Endothelial cell of umbilical vein (primary cell): ENCODE data around the gene PARVA. TPM values are rescaled to one million over a fixed set of nuclear protein-coding genes. Genes with fewer than 3 reads are reported as not detected.

Source experiments
- BruUV-seq: library from RNA; stranded (reverse); fragments of 400-500 nt; replicated peaks from 2 replicates; lab custom pipeline; 2021; lab: Mats Ljungman, UMichigan
- CTCF ChIA-PET: fragments of 300-600, 350-600 bp; sonication (Branson Sonifier 250); formaldehyde crosslinking; loops from one replicate; lab custom pipeline; 2021; ENCODE audit warnings: antibody characterized with exemption, inconsistent platforms; lab: Charles Lee
- POLR2A ChIA-PET: fragments of 300-600, 350-600 bp; sonication (Branson Sonifier 250); formaldehyde crosslinking; loops from one replicate; lab custom pipeline; 2021; ENCODE audit warnings: antibody characterized with exemption, inconsistent platforms; lab: Charles Lee
- DNase-seq: peaks from one replicate; pipeline ENCODE4 v3.0.0-alpha.2; 2011; ENCODE audit warnings: low read depth, low spot score
- FAIRE-seq: peaks from 2 replicates; lab custom pipeline; 2011; peaks lifted over from hg19 to GRCh38; lab: Jason Lieb, UNC
- H2AFZ ChIP-seq: 2 replicates; pipeline ENCODE4 v1.6.0; 2012; ENCODE audit warnings: low read depth, low read length, control low read depth, inconsistent platforms
- H3K27ac ChIP-seq: 2 replicates; pipeline ENCODE4 v1.5.1; 2011; ENCODE audit warnings: low read depth, mild to moderate bottlenecking, control low read depth, low read length, moderate library complexity; ENCODE audit not compliant: insufficient read depth
- H3K27me3 ChIP-seq, 2 experiments: 2 replicates each; pipeline versions ENCODE4 v1.6.0 to v1.6.1; 2011; ENCODE audit warnings: low read length in 2 of 2, mixed read lengths in 1 of 2; ENCODE audit not compliant: control insufficient read depth in 2 of 2, insufficient read depth in 2 of 2
- H3K36me3 ChIP-seq, 2 experiments: 2 replicates in 1 of 2; 3 replicates in 1 of 2; pipeline ENCODE4 v1.5.1; 2011; ENCODE audit warnings: low read length in 2 of 2, mild to moderate bottlenecking in 1 of 2, moderate library complexity in 1 of 2; ENCODE audit not compliant: control insufficient read depth in 2 of 2, insufficient read depth in 2 of 2; ENCODE audit errors: extremely low read depth in 1 of 2
- H3K4me1 ChIP-seq: 3 replicates; pipeline ENCODE4 v1.5.1; 2011; ENCODE audit warnings: mild to moderate bottlenecking, low read length; ENCODE audit not compliant: control insufficient read depth, insufficient read depth; ENCODE audit errors: extremely low read depth
- H3K4me2 ChIP-seq: 2 replicates; pipeline ENCODE4 v1.6.1; 2011; ENCODE audit warnings: low read length, control low read depth, mixed read lengths; ENCODE audit not compliant: insufficient read depth
- H3K4me3 ChIP-seq, 3 experiments: fragments of 200-600 bp in 1 of 3; sonication (generic), shearing (Covaris generic) in 1 of 3; replicated peaks in 1 of 3; 2 replicates each; pipeline ENCODE4 v1.5.1; 2011 to 2016; ENCODE audit warnings: control low read depth in 3 of 3, low read length in 3 of 3, mild to moderate bottlenecking in 2 of 3, inconsistent platforms in 1 of 3, low read depth in 1 of 3, moderate library complexity in 1 of 3; ENCODE audit not compliant: insufficient read depth in 1 of 3
- H3K79me2 ChIP-seq: 2 replicates; pipeline ENCODE4 v1.6.0; 2012; ENCODE audit warnings: low read length, inconsistent platforms; ENCODE audit not compliant: control insufficient read depth, insufficient read depth
- H3K9ac ChIP-seq: replicated peaks from 2 replicates; pipeline ENCODE3; 2011; ENCODE audit warnings: low read length, control low read depth; ENCODE audit not compliant: insufficient read depth; ENCODE audit errors: extremely low read depth
- H3K9me1 ChIP-seq: replicated peaks from 3 replicates; pipeline ENCODE4 v1.6.0; 2011; ENCODE audit warnings: mild to moderate bottlenecking, low read length; ENCODE audit not compliant: control insufficient read depth, insufficient read depth; ENCODE audit errors: extremely low read depth
- H3K9me3 ChIP-seq: replicated peaks from 2 replicates; pipeline ENCODE4 v1.5.1; 2012; ENCODE audit warnings: low read length, inconsistent platforms; ENCODE audit not compliant: control insufficient read depth, insufficient read depth
- H4K20me1 ChIP-seq: replicated peaks from 2 replicates; pipeline ENCODE3; 2011; ENCODE audit warnings: mild to moderate bottlenecking, low read length; ENCODE audit not compliant: control insufficient read depth, insufficient read depth; ENCODE audit errors: extremely low read depth
- EZH2 ChIP-seq: IDR thresholded peaks from 2 replicates; pipeline ENCODE4 v1.6.1; 2012; ENCODE audit warnings: borderline replicate concordance, low read depth, mild to moderate bottlenecking, moderate library complexity, low read length, inconsistent platforms; ENCODE audit not compliant: severe bottlenecking
- FOS ChIP-seq: IDR thresholded peaks from 2 replicates; pipeline ENCODE4 v1.6.1; 2011; ENCODE audit warnings: mild to moderate bottlenecking, low read length, moderate library complexity, borderline replicate concordance; ENCODE audit not compliant: insufficient read depth
- GATA2 ChIP-seq: IDR thresholded peaks from 2 replicates; pipeline ENCODE4 v1.7.0; 2011; ENCODE audit warnings: low read depth, mild to moderate bottlenecking, moderate library complexity, mixed read lengths, low read length; ENCODE audit not compliant: insufficient read length, insufficient read depth
- JUN ChIP-seq: IDR thresholded peaks from 2 replicates; pipeline ENCODE4 v1.6.1; 2011; ENCODE audit warnings: borderline replicate concordance, low read depth; ENCODE audit not compliant: insufficient read length, insufficient read depth
- MYC ChIP-seq: IDR thresholded peaks from one replicate; pipeline ENCODE4 v1.6.1; 2011; ENCODE audit warnings: mild to moderate bottlenecking, low read depth, low read length
- POLR2A ChIP-seq: IDR thresholded peaks from 2 replicates; pipeline ENCODE4 v1.6.1; 2012; ENCODE audit warnings: low read depth, mild to moderate bottlenecking, control low read depth, low read length
- POLR2AphosphoS5 ChIP-seq: IDR thresholded peaks from 2 replicates; pipeline ENCODE4 v1.6.1; 2012; ENCODE audit warnings: low read depth, mild to moderate bottlenecking, control low read depth, low read length, moderate library complexity; ENCODE audit not compliant: insufficient read depth
- dilution Hi-C: fragments of 300-500 bp; cut with MboI; formaldehyde crosslinking; loops from one replicate; pipeline ENCODE4 v1.15.0; 2019; ENCODE audit warnings: low sequenced_read_pairs; ENCODE audit not compliant: extremely low pct_ligation_motif_present
- intact Hi-C: fragments of 100-400 bp; cut with micrococcal nuclease; formaldehyde crosslinking; loops from one replicate; pipeline ENCODE4 v1.10.0; 2022
- polyA plus RNA-seq, 4 experiments: library from polyadenylated mRNA; depleted of rRNA in 3 of 4; stranded (reverse) in 3 of 4; unstranded in 1 of 4; fragments of >200 nt; gene quantifications; 2 replicates each; pipeline versions ENCODE4 v1.2.1 to v1.2.3, GENCODE V29; 2011 to 2012; ENCODE audit warnings: missing spikeins in 1 of 4
- total RNA-seq: library from RNA; stranded (reverse); gene quantifications from 2 replicates; pipeline ENCODE4 v1.2.3, GENCODE V29; 2021
- TF ChIP-seq, protein P1 (sequence below), 2 donors: IDR thresholded peaks; 1 replicate in 1 of 2; 2 replicates in 1 of 2; pipeline ENCODE4 v1.5.1; 2011; ENCODE audit warnings: low read length in 2 of 2, mild to moderate bottlenecking in 2 of 2, moderate library complexity in 2 of 2, control low read depth in 1 of 2, inconsistent platforms in 1 of 2, low read depth in 1 of 2; ENCODE audit not compliant: insufficient read depth in 1 of 2; ENCODE audit errors: extremely low read depth in 1 of 2
- TF ChIP-seq, protein P2 (sequence below): IDR thresholded peaks from 2 replicates; pipeline ENCODE4 v1.6.1; 2011; ENCODE audit not compliant: insufficient read depth, insufficient read length

The PARVA gene
- total and polyA plus RNA-seq, 2 donors (not counting 3 experiments of a cell fraction or from before 2014, with no cell fraction given): 40.6 to 104 TPM

- H3K4me2 ChIP-seq: no peak overlapping the region
- H2AFZ ChIP-seq: no peak overlapping the region
- no peaks in the 10 kb centered on the region for H3K9me1 ChIP-seq
- no peak for DNase-seq
- H3K4me1 ChIP-seq: no peaks in the 10 kb centered on the region
- intact Hi-C loops (no loop called here), dilution Hi-C loops (no loop called here)
- POLR2A ChIA-PET: no interaction called here
- H3K9me3 ChIP-seq: no peaks in the 10 kb centered on the region
- H3K9ac ChIP-seq: no peak overlapping the region
- CTCF ChIA-PET: interaction anchor here (1.1 kb wide), 2 partner anchors 9 to 457 kb away, joined by 3 read pairs; no protein-coding TSS in a partner anchor
- no peak for TF ChIP-seq GATA2
- no peak for TF ChIP-seq FOS
- no peak for TF ChIP-seq POLR2AphosphoS5
- TF ChIP-seq POLR2A: no peak
- no peak for TF ChIP-seq EZH2
- TF ChIP-seq, protein P1, sequence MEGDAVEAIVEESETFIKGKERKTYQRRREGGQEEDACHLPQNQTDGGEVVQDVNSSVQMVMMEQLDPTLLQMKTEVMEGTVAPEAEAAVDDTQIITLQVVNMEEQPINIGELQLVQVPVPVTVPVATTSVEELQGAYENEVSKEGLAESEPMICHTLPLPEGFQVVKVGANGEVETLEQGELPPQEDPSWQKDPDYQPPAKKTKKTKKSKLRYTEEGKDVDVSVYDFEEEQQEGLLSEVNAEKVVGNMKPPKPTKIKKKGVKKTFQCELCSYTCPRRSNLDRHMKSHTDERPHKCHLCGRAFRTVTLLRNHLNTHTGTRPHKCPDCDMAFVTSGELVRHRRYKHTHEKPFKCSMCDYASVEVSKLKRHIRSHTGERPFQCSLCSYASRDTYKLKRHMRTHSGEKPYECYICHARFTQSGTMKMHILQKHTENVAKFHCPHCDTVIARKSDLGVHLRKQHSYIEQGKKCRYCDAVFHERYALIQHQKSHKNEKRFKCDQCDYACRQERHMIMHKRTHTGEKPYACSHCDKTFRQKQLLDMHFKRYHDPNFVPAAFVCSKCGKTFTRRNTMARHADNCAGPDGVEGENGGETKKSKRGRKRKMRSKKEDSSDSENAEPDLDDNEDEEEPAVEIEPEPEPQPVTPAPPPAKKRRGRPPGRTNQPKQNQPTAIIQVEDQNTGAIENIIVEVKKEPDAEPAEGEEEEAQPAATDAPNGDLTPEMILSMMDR (IDR thresholded peaks at IDR 0.05; ENCODE audit: extremely low read depth in 1 of 2, insufficient read depth in 1 of 2, low read depth in 1 of 2, low read length in 2 of 2): no peak
- TF ChIP-seq MYC: no peak
- no peak for TF ChIP-seq JUN
- TF ChIP-seq, protein P2, sequence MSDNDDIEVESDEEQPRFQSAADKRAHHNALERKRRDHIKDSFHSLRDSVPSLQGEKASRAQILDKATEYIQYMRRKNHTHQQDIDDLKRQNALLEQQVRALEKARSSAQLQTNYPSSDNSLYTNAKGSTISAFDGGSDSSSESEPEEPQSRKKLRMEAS: no peak
- BruUV-seq: no TSS peak
- no peak overlapping the region for H3K4me3 ChIP-seq
- H4K20me1 ChIP-seq: peaks cover 7% of the 10 kb centered on the region
- no peaks in the 10 kb centered on the region for H3K36me3 ChIP-seq
- no peak overlapping the region for H3K27ac ChIP-seq
- peaks cover 38% of the 10 kb centered on the region for H3K79me2 ChIP-seq
- H3K27me3 ChIP-seq: no peaks in the 10 kb centered on the region
- FAIRE-seq: no peak
Observed at GRCh38 chr11:12421386-12421785, 44.0 kb downstream of the PARVA start.
